Activated CD8-positive, alpha-beta memory T cell treated with anti-CD3 and anti-CD28 coated beads for 48 hours (primary cell): Measurements from ENCODE around the gene EXOC3L1.

Experiments used
- DNase-seq, 3 experiments: peaks; one replicate each; pipeline ENCODE4 v3.0.0-alpha.2; 2020; ENCODE audit warnings: low read depth in 2 of 3, low spot score in 2 of 3

EXOC3L1 gene

GRCh38 chr16:67150047-67150832 lies 39.7 kb downstream of the EXOC3L1 start:
- no peak for DNase-seq

- DNase-seq, result no peak
These were observed 40.5 kb downstream of the EXOC3L1 start for GRCh38 chr16:67149276-67150046.

GRCh38 chr16:67148656-67149275 lies 41.2 kb downstream of the EXOC3L1 start:
- DNase-seq, result no peak

DNA sequence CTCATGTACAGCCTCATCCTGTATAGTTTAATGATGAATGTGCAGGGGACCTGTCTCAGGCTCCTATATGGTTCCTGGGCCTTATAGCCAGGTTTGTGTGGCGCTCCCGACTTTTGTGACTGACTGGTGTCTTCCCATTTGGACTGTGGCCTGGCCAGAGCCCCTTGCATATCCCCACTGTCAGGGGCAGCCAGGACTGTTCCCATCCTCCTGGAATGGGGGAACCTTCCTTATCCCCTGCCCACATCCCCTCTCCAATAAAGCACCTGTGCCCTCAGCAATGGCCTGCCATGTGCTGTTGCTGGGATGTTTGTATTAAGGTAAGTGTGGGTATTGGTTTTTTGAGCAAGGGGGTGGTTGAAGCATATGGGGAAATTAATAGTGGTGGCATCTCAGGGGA lies 41.7 kb downstream of the EXOC3L1 start:
- no peak for DNase-seq

DNA sequence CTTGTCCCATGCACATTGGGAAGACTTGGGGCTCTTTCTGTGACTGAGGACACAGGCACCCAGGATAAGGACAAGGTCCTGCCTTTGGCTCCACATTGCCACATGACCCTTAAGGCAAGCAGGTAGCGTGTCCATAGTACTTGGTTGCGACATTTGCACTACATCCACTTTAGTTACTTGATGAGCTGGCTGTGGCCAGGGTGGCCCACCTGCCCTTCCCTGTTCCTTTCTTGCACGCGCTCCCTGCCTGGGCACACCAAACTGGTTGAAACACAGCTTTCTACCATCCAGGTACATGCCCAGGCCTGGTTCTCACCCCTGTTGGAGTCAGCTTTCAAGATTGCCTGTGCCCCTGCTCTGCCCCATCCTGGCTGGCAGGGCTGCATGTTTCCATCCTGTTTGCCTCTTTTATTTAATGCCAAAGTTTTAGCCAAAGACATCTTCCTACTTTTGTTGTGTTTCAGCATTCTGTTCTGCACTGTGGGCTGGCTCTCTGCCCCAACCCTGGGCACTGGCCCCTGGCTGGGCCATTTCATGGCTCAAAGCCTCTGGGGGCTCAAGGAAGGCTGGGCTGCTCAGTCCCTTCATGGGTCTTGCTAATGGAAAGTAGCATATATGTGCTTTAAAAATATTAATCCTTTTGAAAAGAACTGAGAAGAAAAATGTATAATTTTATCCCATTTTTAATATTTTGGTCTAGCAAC lies 42.3 kb downstream of the EXOC3L1 start:
- DNase-seq, result no peak

- DNase-seq, result no peak
These were observed 43.2 kb downstream of the EXOC3L1 start for GRCh38 chr16:67146523-67147357.

- DNase-seq, result no peak
These were observed 44.2 kb downstream of the EXOC3L1 start for GRCh38 chr16:67145746-67146145.

DNA sequence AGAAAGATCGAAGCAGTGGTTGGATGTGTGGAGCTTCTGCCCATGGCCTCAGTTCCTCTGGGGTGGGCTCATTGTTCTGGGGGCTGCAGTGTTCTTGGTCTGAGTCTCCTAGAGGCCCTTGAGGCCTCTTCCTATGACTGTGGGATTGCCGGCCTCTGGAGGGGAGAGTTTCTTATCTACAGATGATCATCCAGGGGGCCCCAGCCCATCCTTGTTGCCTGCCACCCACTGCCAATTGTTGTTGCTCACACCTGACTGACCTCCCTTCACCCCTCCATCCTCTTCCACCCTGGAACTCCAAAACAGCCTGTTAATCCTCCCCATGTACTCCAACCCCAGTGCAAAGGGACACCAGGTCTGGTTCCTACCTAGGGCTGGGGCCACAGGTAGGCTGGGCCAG lies 45.0 kb downstream of the EXOC3L1 start:
- no peak for DNase-seq

- DNase-seq, result no peak
These were observed 47.6 kb downstream of the EXOC3L1 start for GRCh38 chr16:67142342-67142741.

DNA sequence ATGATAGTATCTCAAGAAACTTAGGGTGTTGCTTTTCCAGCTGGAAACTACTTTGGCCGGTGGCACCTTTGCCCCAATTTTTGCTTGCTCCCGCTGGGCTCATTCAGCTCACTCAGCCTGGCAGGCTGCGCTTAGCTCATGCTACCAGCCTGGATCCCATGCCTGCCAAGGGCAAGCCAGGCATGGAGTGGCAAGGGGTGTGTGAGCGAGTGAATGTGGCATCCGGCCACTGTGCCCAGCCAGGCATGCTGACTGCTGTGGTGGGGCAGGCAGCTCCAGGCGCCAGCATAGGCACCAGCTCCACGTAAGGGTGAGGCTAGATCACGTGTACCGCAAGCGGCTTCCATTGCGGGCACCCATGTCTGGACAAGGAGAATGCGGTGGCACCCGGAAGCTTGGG lies 48.5 kb downstream of the EXOC3L1 start:
- DNase-seq, result no peak

DNA sequence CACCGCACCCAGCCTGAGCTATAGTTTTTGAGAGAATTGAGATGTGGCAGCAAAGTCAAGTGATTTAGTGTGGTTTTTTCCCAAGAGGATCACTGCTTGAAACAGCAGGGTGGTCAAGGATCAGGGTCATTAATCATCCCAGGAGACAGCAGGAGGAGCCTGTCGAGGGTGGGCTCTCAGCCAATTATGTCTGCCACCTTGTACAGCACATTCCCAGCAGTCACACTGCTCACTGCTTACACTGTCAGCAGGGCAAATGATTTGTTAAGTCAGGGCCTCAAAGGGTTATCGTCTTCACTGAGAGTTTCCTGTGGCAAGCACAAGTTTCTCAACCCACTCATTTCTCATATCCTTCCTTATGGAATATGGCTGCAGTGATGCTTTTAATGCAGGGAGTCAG lies 52.3 kb downstream of the EXOC3L1 start:
- no peak for DNase-seq
